HCEC 1CT (cell line): ENCODE data around the gene PLCH2.

Source experiments
- DNase-seq: peaks from one replicate; pipeline ENCODE4 v3.0.0-alpha.2; 2017

PLCH2 gene

GRCh38 chr1:2533365-2533764 lies 57.3 kb downstream of the PLCH2 start:
- peak; percentile 55 for DNase-seq

- no peak for DNase-seq
Observed at GRCh38 chr1:2534315-2534686, 58.2 kb downstream of the PLCH2 start.

- peak; percentile 73 for DNase-seq
Observed at GRCh38 chr1:2534687-2535441, 58.8 kb downstream of the PLCH2 start.

- no peak for DNase-seq
Observed at GRCh38 chr1:2535455-2535854, 59.4 kb downstream of the PLCH2 start.

- no peak for DNase-seq
Observed at GRCh38 chr1:2535981-2536380, 59.9 kb downstream of the PLCH2 start.

GRCh38 chr1:2537784-2538115 lies 61.7 kb downstream of the PLCH2 start:
- no peak for DNase-seq

- DNase-seq, result no peak
Observed at GRCh38 chr1:2538376-2538775, 62.3 kb downstream of the PLCH2 start.

GRCh38 chr1:2538872-2539271 lies 62.8 kb downstream of the PLCH2 start:
- DNase-seq, result no peak

- DNase-seq, result no peak
Observed at GRCh38 chr1:2539312-2539907, 63.3 kb downstream of the PLCH2 start.

GRCh38 chr1:2540816-2541492 lies 64.9 kb downstream of the PLCH2 start:
- no peak for DNase-seq

- DNase-seq, result no peak
Observed at GRCh38 chr1:2541619-2542245, 65.6 kb downstream of the PLCH2 start.

- DNase-seq, result no peak
Observed at GRCh38 chr1:2542246-2542915, 66.3 kb downstream of the PLCH2 start.

- no peak for DNase-seq
Observed at GRCh38 chr1:2543543-2544092, 67.5 kb downstream of the PLCH2 start.

- DNase-seq, result no peak
Observed at GRCh38 chr1:2544093-2544874, 68.2 kb downstream of the PLCH2 start.

- DNase-seq, result no peak
Observed at GRCh38 chr1:2544875-2545640, 69.0 kb downstream of the PLCH2 start.

GRCh38 chr1:2545754-2546514 lies 69.8 kb downstream of the PLCH2 start:
- DNase-seq, result peak; percentile 75

GRCh38 chr1:2546515-2547209 lies 70.6 kb downstream of the PLCH2 start:
- DNase-seq, result peak; percentile 60

GRCh38 chr1:2547210-2548067 lies 71.3 kb downstream of the PLCH2 start:
- no peak for DNase-seq

- DNase-seq, result peak; percentile 41
Observed at GRCh38 chr1:2548068-2548589, 72.0 kb downstream of the PLCH2 start.
